ENCODE measurements around the gene SRXN1.
A peak's percentile ranks its signal among the peaks of the same experiment; 100 is the strongest.
"Not testable (repeated sequence)": the region's sequence is repeated elsewhere in the genome, so short reads cannot be mapped to it uniquely, and the experiment has no call there.

SRXN1 gene

GRCh38 chr20:653590-654416 lies 803 bp upstream of the SRXN1 start:
- peak in 3 of 4 experiments; percentile 13 to 35 (median 27) for DNase-seq

GRCh38 chr20:652615-653109 lies 338 bp downstream of the SRXN1 start:
- peak in 1 of 4 experiments; percentile 11 for DNase-seq

- DNase-seq: peak in 3 of 4 experiments; percentile 34 to 44 (median 43)
Measured at GRCh38 chr20:651713-652614, 1.0 kb downstream of the SRXN1 start.

- DNase-seq: peak in 3 of 4 experiments; percentile 36 to 54 (median 42)
Measured at GRCh38 chr20:650954-651353, 2.0 kb downstream of the SRXN1 start.

GRCh38 chr20:650281-650680 lies 2.7 kb downstream of the SRXN1 start:
- no peak for DNase-seq

- DNase-seq: no peak
Measured at GRCh38 chr20:647479-648019, 5.5 kb downstream of the SRXN1 start.

- no peak for DNase-seq
Measured at GRCh38 chr20:646868-647233, 6.1 kb downstream of the SRXN1 start.

GRCh38 chr20:646107-646867 lies 6.7 kb downstream of the SRXN1 start:
- DNase-seq: peak in 2 of 4 experiments; percentile 17 to 30

GRCh38 chr20:645318-646106 lies 7.5 kb downstream of the SRXN1 start:
- DNase-seq: peak; percentile 75 to 86 (median 82)

- DNase-seq: no peak
Measured at GRCh38 chr20:644692-645317, 8.2 kb downstream of the SRXN1 start.

- DNase-seq: no peak
Measured at GRCh38 chr20:642398-643174, 10.4 kb downstream of the SRXN1 start.

GRCh38 chr20:642013-642397 lies 11.0 kb downstream of the SRXN1 start:
- not testable (repeated sequence) for DNase-seq

- no peak for DNase-seq
Measured at GRCh38 chr20:641516-641875, 11.5 kb downstream of the SRXN1 start.

- DNase-seq: no peak
Measured at GRCh38 chr20:640674-641515, 12.1 kb downstream of the SRXN1 start.

GRCh38 chr20:638579-638978 lies 14.4 kb downstream of the SRXN1 start:
- no peak for DNase-seq

- DNase-seq: no peak
Measured at GRCh38 chr20:637559-637958, 15.4 kb downstream of the SRXN1 start.

- DNase-seq: no peak
Measured at GRCh38 chr20:635893-636338, 17.1 kb downstream of the SRXN1 start.

GRCh38 chr20:635028-635892 lies 17.7 kb downstream of the SRXN1 start:
- no peak for DNase-seq
